CD4-positive, alpha-beta T cell treated with Interleukin-1 beta for 1 hour (primary cell): ENCODE data around the gene CRABP2.

Experiments
- DNase-seq, 2 donors: peaks; one replicate each; pipeline ENCODE4 v3.0.0-alpha.2; 2020 to 2022

CRABP2 gene

DNA sequence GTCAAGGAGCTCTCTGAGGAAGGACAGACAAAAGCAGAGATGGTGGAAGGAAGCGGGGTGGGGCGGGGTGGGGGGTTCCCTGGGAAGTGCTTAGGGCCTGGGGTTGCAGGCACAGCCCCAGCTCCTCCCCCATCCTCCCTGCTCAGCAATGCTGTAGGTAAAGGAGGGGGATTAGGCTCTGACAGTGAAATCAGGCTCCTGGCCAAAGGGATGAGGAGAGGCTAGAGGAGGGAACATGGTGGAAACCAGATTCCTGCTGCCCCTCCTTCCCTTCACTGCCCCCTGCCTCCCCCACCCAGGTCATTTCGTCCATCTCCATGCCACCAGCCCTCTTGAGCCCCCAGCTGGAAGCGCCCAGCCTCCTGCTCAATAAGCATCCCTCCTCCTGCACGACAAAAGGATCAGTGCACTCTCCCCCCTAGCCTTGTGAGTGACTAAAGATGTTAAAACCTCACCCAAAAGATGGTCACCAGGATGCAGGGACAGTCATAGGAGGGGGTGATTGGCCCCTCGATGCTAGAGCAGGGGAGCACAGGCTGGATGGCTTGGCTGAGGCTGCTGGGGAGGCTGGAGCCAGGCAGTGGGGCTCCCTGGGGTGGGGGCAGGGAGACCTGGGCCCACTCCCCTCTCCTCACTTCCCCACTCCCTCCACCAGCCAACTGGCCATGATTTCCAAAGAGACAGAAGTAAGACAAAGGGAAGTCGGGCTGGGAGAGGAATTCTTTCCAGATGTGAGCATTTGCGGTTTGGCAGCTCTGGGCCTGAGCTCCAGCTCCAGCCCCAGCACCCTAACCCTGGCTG, 2.2 kb upstream of the CRABP2 start:
- no peak for DNase-seq

DNA sequence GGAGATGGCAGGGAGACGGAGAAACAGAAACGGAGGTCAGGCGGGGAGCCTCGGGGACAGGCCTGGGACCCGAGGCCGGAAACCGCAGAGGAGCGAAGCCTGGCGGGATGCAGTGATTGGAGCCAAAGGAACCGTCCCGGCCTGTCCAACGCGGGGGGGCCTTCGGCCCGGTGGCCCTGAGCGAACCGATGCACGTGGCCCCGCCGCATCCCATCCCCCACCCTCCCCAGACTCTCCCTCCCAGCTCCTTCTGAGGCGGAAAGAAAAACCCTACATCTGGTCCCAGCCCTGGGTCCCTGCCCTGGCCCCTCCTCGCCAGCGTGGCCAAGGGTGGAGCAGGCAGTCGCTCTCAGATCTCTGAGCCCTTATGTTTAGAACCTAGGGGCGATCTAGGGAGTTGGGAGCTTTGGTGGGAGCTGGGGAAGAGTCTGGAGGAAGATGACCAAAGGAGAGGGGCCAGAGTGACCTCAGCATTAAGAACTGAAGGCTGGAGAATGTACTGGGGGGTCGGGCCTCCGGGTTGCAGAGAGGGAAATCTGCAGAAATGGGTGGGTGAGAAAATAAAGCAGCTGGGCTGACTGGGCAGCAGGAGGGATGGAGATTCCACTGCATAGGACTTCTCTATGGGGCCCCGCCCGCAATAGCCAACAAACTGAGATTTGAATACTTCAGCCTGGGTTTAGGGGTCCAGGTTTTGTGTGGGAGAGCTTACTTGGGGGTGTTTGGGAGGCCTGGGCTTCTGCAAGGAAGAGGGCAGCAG, 1.5 kb upstream of the CRABP2 start:
- DNase-seq = peak in 1 of 2 donors; percentile 35

DNA sequence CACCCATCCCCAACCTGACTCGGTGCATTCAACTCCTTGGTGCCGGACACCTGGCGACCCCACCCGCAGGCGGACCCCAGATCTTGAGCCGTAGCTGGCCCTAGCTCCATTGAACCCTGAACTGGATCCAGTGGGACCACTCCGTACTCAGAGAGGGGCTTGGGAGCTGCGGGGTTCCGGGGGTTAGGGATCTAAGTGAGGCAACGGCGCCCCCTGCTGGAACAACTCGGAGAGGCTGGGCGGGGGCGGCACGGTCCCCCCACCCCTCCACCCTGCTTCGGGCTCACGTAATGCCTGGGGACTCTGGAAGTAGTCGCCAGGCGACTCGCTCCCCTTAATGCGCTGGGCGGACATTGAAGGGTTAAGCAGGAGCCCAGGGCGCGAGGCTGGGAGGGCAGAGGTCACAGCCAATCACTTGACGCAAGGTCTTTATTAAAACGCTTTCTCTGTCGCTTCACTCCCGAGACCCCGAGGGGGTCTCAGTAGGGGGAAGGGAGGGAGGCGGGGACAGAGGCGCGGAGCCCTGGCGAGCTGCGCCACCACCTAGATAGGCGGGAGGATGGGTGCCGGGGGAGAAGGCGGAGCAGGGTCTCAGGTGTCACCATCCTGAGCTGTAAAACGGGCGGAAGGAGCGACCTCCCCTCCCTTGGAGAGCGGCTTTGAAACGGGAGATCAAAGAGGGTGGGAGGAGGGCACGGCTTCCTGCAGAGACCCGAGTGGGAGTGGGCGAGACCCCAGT, 704 bp upstream of the CRABP2 start:
- peak; percentile 61 to 70 for DNase-seq

DNA sequence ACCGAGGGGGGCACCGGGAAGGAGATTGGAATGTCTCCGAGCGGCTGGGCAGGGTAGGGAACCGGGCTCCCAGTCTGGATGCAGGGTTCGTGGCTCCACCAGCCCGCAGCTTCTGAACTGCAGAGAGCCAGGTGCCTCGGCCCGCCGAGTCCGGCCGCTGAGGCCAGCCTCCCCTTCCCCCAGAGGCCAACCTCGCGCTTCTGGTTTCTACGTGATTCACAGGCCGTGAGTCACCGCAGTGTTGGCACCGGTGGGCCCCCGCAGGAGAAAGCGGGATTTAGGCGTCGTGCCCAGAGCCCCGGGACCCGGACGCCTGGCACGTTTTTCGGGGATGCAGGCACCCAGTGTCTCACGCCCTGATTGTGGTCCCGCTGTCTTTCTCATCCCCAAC, 458 bp downstream of the CRABP2 start:
- peak in 1 of 2 donors; percentile 15 for DNase-seq

DNA sequence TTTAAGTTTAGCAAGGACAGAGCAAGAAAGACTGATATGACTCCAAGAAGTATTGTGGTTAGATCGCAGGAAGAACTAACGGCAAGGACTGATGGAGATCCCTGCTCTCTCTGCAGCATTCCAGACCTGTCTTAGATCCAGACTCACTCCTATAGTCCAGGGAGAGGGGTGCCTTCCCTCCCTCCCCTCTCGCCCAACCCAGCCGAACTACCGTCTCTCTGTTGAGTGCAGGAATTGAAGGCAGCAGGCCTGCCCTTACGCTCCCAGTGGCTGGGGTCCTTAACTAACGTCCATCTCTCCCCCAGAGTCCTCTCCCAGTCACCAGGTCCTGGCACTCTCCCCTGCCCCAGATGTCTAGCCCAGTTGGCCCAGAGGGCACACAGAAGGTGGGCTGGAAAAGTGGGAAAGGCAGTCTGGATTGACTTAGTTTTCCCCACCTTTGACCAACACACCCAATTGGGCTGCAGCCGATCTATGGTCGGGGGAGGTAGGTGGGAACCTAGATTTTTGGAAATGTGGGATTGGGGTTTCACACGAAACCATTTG, 1.1 kb downstream of the CRABP2 start:
- DNase-seq = no peak

DNA sequence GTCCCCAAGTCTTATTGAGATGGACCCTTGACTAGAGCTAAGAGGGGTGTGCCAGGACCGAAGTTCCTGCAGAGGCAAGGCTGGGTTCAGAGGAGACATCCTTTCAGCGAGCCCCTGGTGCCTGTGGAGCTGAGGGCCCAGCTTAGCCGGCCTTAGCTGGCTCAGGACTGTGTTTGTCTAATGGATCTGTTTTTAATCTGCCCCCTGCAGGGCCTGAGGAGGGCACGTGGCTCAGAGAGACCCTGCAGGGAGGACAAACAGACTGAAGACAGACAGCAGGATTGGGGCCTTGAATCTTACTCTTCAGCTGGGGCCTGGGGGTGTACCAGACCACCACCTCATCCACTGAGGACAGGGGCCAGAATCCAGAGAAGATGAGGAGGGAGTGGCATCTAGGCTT, 1.6 kb downstream of the CRABP2 start:
- no peak for DNase-seq

DNA sequence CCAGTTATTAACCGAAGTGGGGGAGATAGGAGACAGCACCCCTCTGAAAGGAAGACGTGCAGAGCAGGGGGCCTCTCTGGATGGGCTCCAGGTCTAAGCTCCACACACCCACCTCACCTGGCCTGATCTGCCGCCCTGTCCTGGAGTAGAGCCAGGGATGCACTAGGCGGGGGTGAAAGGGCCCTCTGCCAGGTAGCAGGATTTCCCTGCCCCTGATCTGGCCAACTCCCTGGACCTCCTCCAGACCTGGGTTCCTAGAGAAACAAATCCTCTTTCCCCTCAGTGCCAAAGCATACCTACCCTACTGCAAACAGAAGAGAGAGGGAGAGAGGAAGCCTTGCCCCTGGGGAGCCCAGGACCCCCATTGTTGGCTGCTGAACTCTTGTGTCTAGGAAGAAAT, 2.0 kb downstream of the CRABP2 start:
- DNase-seq = no peak

DNA sequence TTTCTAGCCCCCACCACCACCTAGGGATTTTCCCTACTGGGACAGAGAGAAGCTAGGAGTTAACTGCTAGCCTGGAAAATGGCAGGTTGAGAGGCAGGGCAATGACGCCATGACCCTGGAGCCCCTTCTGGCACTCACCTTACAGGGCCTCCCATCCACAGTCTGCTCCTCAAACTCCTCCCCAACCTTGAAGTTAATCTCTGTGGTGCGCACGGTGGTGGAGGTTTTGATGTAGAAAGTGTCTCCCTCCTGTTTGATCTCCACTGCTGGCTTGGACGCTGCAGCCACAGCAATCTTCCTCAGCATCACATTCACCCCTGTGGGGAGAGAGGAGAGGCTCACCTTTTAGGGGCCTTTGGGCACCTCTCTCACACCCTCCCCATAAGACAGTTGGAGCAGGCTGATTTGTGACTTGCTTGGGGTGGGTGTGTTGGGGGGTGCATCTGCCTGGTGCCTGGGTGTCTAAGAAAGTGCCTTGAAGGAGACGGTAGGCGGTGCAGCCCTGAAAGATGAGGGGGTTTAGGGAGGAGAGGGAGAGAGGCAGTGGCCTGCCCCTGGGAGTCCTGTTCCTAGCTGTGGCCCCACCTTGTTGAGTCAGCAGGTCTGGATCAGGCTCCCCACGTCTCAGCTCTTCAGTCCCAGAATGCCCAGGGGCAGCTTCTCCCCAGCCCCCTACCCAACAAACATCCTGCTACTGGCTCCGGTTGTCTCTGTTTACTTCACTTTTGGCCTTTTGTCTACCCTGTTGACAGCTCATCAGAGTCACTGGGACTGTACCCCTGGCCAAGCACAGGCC, 4.4 kb downstream of the CRABP2 start:
- no peak for DNase-seq

DNA sequence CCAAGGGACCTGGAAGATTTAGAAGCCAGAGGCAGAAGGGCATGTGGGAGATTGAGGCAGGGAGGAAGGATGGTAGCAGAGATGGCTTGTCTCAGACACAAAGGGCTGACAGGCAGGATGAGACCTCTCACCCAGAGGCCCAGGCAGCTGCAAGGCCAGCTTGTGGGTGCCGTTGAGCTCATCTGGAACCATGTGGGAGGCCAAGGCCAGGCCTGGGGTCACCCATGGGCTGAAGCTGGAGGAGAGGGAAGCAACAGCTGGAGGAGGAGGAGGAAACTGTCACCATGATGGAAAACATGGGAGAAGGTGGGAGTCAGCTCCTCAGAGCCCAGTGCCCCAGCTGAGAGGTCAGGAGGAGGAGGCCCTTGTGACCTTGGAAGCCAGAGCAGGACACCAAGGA, 6.4 kb downstream of the CRABP2 start:
- no peak for DNase-seq

DNA sequence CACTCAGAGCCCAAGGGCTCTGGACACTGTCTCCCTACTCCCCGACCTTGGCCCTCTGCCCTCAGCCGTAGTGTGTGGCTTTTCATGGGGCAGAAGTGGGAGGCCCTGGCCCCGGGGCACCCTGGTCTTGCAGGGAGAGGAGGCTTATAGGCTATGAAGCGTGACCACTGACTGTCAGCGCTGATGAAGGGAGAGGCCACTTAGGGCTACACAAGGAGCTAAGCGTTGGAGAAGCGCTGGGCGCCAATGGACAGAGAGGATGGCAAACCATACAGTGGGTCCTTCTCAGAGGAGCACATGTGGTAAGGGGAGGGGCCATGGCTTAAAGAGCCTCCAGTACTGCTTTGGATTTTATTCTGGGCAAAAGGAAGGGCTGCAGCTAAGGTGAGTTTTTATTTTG, 7.9 kb downstream of the CRABP2 start:
- no peak for DNase-seq

DNA sequence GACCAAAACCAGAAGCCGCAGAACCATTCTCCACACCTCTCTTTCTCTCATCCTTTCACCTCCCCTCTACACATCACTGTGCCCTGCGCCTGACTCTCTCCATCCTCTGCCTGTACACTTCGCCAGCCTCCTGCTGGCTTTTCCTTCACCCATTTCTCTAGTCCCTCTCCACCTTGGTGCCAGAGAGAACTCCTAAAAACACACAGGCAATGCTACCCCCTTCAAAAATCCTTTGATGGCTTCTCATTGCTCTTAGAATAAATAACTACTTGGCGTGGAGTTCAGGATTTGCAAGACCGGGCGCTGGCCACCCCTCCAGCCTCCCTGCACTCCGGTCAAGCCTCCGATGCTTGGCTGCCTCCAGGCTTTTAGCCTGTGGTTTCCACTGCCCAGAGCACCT, 8.6 kb downstream of the CRABP2 start:
- no peak for DNase-seq

DNA sequence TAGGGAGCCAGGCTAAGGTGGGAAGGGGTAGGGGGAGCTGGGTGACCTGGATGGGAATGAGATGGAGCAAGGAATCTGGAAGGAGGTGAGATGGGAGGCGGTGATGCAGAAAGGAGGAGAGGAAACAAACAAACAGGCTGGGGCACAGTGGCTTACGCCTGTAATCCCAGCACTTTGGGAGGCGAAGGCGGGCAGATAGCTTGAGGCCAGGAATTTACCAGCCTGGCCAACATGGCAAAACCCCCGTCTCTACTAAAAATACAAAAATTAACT, 10.8 kb downstream of the CRABP2 start:
- DNase-seq = no peak

DNA sequence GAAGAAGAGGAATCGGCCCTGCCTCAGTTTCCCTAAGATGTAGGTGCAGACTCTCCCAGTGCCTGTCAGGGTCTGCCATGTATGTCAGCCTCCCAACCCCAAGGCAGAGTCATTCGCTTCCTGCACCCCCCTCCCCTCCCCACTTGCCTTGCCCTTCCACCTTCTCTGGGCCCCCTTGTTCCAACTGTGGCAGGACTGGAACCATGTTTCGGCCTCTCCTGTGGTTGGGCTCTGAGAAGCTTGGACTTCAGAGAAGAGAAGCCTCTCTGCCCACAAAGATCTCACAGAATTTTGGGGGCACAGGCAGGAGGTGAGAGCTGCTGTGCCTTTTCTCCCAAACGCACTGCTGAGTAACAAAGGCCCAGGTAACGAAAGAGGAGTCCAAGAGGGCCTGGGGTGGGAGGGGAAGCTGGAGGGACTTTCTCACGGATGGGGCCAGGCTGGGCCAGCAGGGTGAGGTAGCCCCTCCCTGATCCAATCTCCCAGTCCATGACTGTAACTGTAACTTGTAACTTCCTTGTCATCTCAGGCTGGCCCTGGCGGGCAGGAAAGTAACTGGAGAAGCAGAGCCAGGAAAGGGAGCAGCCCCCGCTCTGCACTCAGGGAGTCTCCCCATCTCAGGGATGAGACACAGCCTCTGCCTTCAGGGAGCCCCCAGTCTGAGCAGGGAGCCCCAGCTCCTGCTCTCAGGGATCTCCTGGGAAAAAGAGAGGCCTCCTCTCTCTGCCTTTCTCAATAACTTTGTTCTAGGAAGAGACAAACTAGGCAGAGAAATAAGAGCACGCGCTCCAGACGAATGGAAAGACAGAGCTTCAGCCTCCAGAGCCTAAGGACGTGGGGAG, 11.3 kb downstream of the CRABP2 start:
- no peak for DNase-seq

DNA sequence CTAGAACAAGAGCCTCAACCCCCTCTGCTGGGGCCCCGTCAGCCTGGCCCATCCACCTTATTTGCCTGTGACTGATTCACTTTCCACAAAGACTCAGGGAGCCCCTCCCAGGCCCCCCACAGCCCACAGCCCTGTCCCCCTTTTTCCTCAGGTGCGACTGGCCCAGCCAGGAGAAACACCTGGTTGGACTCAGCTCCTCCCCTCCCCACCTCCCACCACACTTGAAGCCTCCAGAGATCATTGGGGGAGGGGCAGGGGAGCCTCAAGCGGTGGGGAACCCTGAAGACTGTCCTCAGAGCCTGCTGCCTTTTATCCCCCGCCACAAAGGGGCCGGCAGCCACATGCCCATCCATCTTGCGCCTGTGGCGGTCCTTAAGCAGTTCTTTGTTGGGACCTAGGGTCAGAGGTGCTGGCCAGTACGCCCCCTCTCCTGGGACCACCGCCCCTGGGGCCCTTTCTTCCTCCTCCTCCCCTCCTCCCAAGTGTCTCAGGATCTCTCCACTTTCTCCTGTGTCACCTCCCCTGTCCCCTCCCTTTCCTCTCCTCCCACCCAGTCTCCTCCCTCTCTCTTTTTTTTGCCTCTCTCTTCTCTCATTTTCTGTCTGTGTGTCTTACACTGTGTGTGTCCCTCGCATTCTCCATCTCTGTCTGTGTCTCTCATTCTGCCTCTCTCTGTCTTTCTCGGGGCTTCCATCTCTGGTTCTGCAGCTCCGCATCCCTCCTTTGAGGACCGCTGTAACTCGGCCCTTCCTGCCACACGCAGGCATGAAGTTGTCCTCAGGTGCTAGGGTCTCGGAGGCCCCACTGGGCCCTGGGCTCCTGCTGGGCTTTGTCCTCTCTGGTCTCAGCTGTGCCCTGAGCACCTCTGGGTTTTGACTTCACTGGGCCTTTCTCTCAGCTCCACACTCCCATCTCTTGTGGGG, 12.2 kb downstream of the CRABP2 start:
- DNase-seq = peak; percentile 21 to 27

DNA sequence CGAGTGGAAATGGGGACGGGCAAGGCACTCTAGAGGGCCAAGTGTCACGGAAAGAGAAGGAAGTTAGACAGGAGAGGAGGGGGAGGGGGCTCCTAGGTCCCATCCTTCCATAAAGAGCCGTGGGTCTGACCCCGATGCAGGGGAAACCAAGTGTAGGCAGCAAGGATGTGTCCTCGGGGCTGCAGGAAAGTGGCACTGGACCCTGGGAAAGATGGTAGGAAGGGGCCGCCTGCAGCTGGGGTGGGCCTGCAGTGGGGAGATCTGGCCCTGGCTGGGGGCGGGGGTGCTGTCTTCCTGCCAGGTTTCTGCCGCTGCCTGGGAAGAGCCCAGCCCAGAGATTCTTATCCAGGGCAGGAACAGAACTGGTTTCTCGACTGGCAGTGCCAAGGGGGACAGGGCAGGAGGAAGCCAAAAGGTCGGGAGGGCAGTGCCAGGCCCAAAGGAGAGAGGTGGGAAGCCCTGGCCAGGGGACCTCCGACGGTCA, 12.9 kb downstream of the CRABP2 start:
- no peak for DNase-seq

DNA sequence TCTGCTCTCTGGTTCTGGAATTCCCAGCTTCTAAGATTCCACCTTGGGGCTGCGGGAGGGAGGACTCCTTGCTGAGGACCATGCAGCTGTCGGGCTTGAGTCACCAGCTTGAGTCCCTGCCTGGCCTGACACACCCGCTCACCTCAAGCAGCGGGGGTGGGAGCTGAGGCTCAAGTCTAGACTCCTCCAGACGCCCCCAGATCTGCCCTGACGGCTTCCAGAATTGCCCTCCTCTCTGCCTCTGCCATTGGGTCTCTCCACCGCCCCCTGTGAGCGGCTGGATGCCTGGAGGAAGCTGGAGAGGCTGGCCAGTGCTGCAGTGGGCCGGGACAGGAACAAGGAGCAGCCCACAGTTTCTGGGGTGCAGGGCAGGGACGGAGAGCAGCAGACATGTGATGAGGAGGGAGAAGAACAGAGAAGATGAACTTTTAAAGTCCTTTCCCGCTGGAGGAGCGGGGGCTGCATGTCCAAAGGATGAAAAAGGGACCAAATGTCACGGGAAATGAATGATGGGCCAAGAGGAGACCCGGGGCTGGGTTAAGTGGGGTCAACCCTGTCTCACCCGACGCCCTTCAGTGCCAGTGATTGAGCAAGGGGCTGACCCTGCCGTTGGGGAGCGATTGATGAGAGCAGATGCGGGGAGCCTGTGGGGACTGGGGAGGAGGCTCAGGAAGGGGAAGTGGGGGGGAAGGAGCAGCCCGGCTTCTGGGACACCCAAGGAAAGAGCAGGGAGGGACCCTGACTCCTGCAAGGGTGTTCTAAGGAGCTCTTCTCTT, 13.5 kb downstream of the CRABP2 start:
- no peak for DNase-seq

DNA sequence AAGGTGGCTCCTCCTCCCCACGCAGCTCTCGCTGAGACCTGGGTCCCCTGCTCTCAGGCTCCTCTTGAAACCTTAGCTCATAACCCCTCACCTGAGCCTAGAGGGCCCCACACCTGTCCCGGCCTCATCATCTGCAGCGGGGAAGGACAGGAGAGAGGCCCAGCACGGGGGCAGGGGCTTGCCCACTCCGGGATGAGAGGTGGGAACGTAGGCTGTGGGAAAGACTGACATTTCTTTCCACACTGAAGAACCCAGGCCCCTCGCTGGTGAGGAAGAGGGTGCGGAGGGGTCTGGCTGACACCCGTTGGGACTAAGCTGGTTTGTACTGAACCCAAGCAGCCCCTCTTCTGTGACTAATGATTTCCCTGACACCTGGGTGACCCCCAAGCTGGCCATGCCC, 14.2 kb downstream of the CRABP2 start:
- no peak for DNase-seq

DNA sequence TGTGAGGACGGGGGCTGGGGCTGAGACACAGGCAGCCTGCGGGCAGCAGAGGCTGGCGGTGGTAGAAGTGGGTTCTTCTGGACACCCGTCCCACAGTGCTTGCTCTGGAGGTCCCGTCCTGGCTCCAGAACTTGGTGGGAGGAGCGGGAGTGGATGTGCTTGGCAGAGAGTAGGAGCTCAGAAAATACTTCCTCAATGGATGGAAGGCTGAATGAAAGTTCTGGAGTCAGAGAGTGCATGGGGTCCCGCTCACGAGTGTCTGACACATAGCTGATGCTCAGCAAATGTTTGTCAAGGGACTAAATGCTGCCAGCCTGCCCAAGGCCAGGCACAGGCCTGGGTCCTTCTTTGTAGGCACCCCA, 14.7 kb downstream of the CRABP2 start:
- no peak for DNase-seq

DNA sequence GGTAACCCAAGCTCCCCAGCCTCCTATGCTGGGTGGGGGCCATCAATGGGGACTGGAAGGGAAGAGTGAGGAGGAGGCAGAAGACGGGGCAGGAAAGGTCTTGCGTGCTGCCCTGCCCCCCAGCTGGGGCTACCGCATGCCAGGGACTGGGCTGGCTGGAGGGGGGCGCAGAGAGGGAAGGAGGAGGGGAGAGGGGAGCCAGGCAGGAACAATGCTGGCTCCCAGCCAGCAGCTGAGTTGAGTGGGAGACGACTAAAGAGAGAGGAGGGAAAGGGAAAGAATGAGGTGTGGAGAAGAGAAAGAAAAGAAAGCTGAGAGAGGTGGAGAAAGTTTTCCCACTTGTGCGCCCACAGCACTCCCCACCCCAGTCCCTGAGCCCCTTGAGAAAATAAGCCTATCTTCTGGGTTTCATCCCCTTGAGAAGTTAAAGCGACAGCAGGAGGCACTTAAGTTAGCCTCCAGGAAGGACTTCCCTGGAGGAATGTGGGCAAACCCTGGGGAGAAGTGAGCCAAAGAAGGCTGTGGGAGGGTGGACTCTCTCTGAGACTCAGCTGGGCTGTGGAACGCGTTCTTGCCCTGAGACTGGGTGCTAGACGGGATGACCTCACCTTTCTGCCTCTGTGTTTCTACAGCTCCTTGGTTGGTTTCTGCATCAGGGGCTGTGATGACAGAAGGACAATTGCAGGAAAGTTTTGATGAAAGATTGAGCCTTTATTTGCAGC, 15.3 kb downstream of the CRABP2 start:
- no peak for DNase-seq
